ENCODE results near the gene CALD1. TPM values are rescaled to one million over a fixed set of nuclear protein-coding genes. Genes with fewer than 3 reads are reported as not detected.

CALD1 gene
- total RNA-seq, 1 experiment from 2014 or later, result 1.0 TPM

DNA sequence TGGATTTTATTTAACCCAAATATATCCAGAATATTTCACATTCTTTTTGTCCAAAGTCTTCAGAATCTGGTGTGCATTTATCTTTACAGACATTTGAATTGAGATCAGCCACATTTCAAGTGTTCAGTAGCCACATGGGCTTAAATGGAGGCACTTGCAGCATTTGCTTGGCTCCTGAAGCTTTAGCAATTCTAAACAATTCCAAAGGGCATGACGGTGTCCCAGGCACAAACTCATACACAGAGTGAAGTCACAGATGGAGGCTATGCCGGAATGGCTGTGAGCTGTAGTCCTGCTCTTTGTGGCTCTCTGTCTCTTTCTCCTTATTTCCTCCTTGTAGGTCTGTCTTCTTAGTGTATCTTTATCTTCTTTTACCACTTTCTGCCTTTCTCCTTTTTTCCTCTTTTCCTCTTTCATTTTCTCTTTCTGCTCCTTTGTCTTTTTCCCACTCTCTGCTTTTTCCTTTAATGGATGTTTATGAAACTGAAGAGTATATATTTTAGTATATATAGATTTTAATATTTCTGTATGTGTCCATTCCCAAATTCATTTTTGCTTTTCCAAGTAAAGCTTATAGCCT, 214.5 kb downstream of the CALD1 start:
- H3K27me3 ChIP-seq (ENCODE audit: low read length), result no peaks in the 10 kb centered on the region
- peaks cover 6% of the 10 kb centered on the region; the same call in 1 of the 2 replicates for H3K79me2 ChIP-seq (ENCODE audit: low read length)
- H4K20me1 ChIP-seq (ENCODE audit: insufficient read depth, low read depth, low read length), result no peaks in the 10 kb centered on the region
- H3K9ac ChIP-seq (ENCODE audit: low read length), result no peak overlapping the region
- H3K36me3 ChIP-seq (ENCODE audit: insufficient read depth, low read length), result no peaks in the 10 kb centered on the region
- no peak overlapping the region for H3K4me2 ChIP-seq (ENCODE audit: low read depth, low read length, poor library complexity, severe bottlenecking)
- no peaks in the 10 kb centered on the region for H3K9me3 ChIP-seq (ENCODE audit: low read length)
- no peak overlapping the region for H3K27ac ChIP-seq (ENCODE audit: low read length)
- DNase-seq, result no peak
- no peaks in the 10 kb centered on the region for H3K9me2 ChIP-seq (replicated peaks; ENCODE audit: insufficient read depth, low read length)
- H3K4me3 ChIP-seq (ENCODE audit: low read length), result no peak overlapping the region
- H2AFZ ChIP-seq (ENCODE audit: low read length), result no peak overlapping the region
- peaks cover 11% of the 10 kb centered on the region for H3K4me1 ChIP-seq (ENCODE audit: low read length)

DNA sequence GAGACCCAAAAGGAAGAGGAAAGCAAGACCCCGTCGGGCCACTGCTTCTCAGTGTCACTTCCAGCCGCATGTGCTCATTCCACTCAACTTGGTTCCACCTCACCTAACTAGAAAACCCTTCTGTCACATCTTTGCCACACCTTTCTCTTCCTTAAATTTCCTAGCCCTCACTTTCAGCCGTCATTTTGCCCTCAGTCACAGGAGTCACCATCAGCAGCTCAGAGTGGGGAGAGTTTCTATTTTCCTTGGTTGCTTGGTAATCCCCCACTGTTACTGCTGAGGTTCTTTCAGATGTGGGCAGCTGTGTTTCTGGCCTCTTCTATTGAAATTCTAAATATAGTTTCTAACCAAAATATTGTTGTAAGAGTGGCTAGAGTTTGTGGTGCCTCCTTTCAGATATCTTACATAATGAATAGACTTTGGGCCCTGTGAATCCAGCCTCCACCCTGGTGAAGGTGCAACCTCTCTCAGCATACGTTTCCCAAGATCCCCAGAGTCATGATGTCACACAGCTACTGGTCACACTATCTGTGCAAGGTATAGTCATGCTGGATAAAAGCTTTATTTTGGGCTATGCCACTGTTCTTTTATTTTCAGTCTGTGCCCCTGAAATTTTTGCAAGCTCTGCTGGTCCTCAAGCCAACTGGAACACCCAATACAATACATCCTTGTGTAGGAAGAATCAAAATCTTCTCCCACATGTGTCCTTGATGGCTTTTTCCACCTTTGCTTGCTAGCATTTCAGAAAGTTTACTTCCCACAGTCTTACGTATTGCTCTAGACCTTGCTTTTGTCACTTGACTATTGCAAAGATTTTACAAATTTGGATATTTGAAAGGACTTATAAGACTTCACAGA, 216.0 kb downstream of the CALD1 start:
- Histone ChIP-seq H3K9ac (ENCODE audit: low read length) (no peak overlapping the region), H3K27ac (ENCODE audit: low read length) (no peak overlapping the region), H3K27me3 (ENCODE audit: low read length) (no peaks in the 10 kb centered on the region), H3K4me3 (ENCODE audit: low read length) (no peak overlapping the region), H3K4me1 (ENCODE audit: low read length) (no peaks in the 10 kb centered on the region), H3K9me2 (replicated peaks; ENCODE audit: insufficient read depth, low read length) (no peaks in the 10 kb centered on the region), H3K9me3 (ENCODE audit: low read length) (no peaks in the 10 kb centered on the region), H4K20me1 (ENCODE audit: insufficient read depth, low read depth, low read length) (no peaks in the 10 kb centered on the region), H3K79me2 (ENCODE audit: low read length) (no peaks in the 10 kb centered on the region), H2AFZ (ENCODE audit: low read length) (no peak overlapping the region), H3K36me3 (ENCODE audit: insufficient read depth, low read length) (no peaks in the 10 kb centered on the region), H3K4me2 (ENCODE audit: low read depth, low read length, poor library complexity, severe bottlenecking) (no peak overlapping the region)
- no peak for DNase-seq

GRCh38 chr7:134996097-134996550, 216.7 kb downstream of the CALD1 start:
- no peaks in the 10 kb centered on the region for H3K9me3 ChIP-seq (ENCODE audit: low read length)
- H2AFZ ChIP-seq (ENCODE audit: low read length), result no peak overlapping the region
- H4K20me1 ChIP-seq (ENCODE audit: insufficient read depth, low read depth, low read length), result no peaks in the 10 kb centered on the region
- H3K9ac ChIP-seq (ENCODE audit: low read length), result no peak overlapping the region
- no peak overlapping the region for H3K4me2 ChIP-seq (ENCODE audit: low read depth, low read length, poor library complexity, severe bottlenecking)
- no peak for DNase-seq
- no peaks in the 10 kb centered on the region for H3K4me1 ChIP-seq (ENCODE audit: low read length)
- no peak overlapping the region for H3K27ac ChIP-seq (ENCODE audit: low read length)
- no peaks in the 10 kb centered on the region for H3K9me2 ChIP-seq (replicated peaks; ENCODE audit: insufficient read depth, low read length)
- H3K27me3 ChIP-seq (ENCODE audit: low read length), result no peaks in the 10 kb centered on the region
- no peaks in the 10 kb centered on the region for H3K36me3 ChIP-seq (ENCODE audit: insufficient read depth, low read length)
- H3K4me3 ChIP-seq (ENCODE audit: low read length), result no peak overlapping the region
- no peaks in the 10 kb centered on the region for H3K79me2 ChIP-seq (ENCODE audit: low read length)

DNA sequence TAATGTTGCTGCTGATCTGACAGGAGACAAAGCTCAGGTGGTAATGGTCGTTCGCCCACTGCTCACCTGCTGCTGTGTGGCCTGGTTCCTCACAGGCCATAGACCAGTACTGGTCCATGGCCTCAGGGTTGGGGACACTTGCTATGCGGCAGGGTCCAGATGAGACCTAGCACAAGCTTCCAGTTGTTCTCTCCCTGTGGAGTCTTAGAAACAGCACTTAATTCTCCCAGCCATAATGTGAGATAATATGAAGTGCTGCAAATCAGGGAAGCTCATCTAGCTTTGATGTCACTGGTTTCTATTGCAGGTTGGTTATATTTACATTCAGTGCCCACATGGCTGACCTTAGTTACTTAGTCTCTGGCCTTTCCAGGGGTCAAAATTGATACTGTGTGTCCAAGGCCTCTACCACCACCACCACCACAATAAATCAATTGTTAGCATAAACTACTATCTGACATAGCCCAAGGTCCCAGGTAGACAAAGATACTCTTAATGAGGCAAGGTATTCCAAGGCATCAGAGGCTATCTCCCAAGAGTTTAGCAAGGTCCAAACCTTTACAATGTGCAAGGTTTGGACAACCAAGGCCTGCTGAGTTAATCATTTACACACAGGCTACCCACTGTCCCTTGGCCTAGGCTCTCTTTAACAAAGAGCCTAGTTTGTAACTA, 217.9 kb downstream of the CALD1 start:
- no peak for DNase-seq
- Histone ChIP-seq H3K27ac (ENCODE audit: low read length) (no peak overlapping the region), H2AFZ (ENCODE audit: low read length) (no peak overlapping the region), H3K9me2 (replicated peaks; ENCODE audit: insufficient read depth, low read length) (no peaks in the 10 kb centered on the region), H3K4me1 (ENCODE audit: low read length) (no peaks in the 10 kb centered on the region), H3K27me3 (ENCODE audit: low read length) (no peaks in the 10 kb centered on the region), H3K9me3 (ENCODE audit: low read length) (no peaks in the 10 kb centered on the region), H3K4me2 (ENCODE audit: low read depth, low read length, poor library complexity, severe bottlenecking) (no peak overlapping the region), H4K20me1 (ENCODE audit: insufficient read depth, low read depth, low read length) (no peaks in the 10 kb centered on the region), H3K4me3 (ENCODE audit: low read length) (no peak overlapping the region), H3K79me2 (ENCODE audit: low read length) (no peaks in the 10 kb centered on the region), H3K9ac (ENCODE audit: low read length) (no peak overlapping the region), H3K36me3 (ENCODE audit: insufficient read depth, low read length) (no peaks in the 10 kb centered on the region)

DNA sequence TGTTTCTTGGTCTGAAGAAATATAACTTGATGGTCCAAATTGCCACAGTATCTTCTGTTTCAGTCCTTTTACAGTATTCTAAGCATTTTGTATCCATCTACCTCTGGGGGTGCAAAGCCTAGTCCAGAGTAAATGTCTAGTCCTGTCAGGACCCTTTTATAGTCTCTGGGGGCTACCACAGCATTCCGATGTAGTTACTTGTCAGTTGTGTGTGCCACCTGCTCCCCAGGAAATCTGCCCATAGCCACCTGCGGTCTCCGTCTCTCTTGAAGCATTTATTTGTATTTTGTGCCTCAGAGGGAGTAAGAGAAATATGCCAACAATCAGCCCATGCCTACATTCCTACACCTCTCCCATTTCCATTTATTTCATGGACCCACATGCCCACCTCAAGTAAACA, 219.7 kb downstream of the CALD1 start:
- Histone ChIP-seq H3K9ac (ENCODE audit: low read length) (no peak overlapping the region), H3K9me2 (replicated peaks; ENCODE audit: insufficient read depth, low read length) (no peaks in the 10 kb centered on the region), H3K4me3 (ENCODE audit: low read length) (no peak overlapping the region), H3K9me3 (ENCODE audit: low read length) (no peaks in the 10 kb centered on the region), H3K79me2 (ENCODE audit: low read length) (no peaks in the 10 kb centered on the region), H3K27ac (ENCODE audit: low read length) (no peak overlapping the region), H3K4me2 (ENCODE audit: low read depth, low read length, poor library complexity, severe bottlenecking) (no peak overlapping the region), H2AFZ (ENCODE audit: low read length) (no peak overlapping the region), H3K36me3 (ENCODE audit: insufficient read depth, low read length) (no peaks in the 10 kb centered on the region), H3K4me1 (ENCODE audit: low read length) (no peaks in the 10 kb centered on the region), H4K20me1 (ENCODE audit: insufficient read depth, low read depth, low read length) (no peaks in the 10 kb centered on the region), H3K27me3 (ENCODE audit: low read length) (no peaks in the 10 kb centered on the region)
- no peak for DNase-seq

DNA sequence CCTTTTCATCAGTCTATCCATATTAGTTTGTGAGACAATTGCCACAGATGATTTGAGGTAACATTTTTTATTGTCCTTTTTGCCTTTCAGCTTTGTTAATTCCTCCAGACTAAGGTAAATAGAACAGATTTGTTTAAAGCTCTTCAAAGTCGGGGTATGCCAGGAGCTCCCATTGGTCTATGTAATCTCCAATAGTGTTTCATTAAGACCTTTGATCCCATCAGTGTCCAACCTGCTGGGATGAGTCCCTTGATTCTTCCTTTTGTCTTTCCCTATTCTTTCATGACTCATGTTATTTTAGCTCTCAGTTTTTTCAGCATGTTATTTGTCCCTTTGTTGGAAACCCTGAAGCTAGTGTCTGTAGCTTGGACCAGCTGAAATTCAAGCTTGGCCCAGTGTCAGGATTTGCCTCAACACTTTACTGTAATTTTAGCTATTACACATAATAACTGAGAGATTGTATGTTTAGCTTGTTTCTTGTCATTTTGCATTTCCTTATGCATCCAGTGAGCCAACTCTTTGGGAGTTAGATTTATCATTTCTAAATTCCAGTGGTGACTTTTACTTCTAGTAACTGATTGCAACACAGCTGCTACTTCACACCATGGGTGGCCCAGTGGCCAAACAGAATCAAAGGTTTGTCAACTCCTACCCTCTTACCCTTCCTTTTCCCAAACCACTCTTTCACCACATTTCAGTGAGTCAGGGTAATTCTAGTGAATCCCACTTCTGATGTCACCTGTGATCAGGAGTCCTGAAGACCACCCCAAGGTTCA, 222.1 kb downstream of the CALD1 start:
- no peaks in the 10 kb centered on the region for H3K79me2 ChIP-seq (ENCODE audit: low read length)
- no peak overlapping the region for H3K9ac ChIP-seq (ENCODE audit: low read length)
- no peak overlapping the region for H3K4me3 ChIP-seq (ENCODE audit: low read length)
- H4K20me1 ChIP-seq (ENCODE audit: insufficient read depth, low read depth, low read length), result no peaks in the 10 kb centered on the region
- H3K27me3 ChIP-seq (ENCODE audit: low read length), result no peaks in the 10 kb centered on the region
- H2AFZ ChIP-seq (ENCODE audit: low read length), result no peak overlapping the region
- DNase-seq, result no peak
- H3K9me3 ChIP-seq (ENCODE audit: low read length), result no peaks in the 10 kb centered on the region
- H3K27ac ChIP-seq (ENCODE audit: low read length), result no peak overlapping the region
- H3K4me2 ChIP-seq (ENCODE audit: low read depth, low read length, poor library complexity, severe bottlenecking), result no peak overlapping the region
- no peaks in the 10 kb centered on the region for H3K9me2 ChIP-seq (replicated peaks; ENCODE audit: insufficient read depth, low read length)
- H3K4me1 ChIP-seq (ENCODE audit: low read length), result no peaks in the 10 kb centered on the region
- no peaks in the 10 kb centered on the region for H3K36me3 ChIP-seq (ENCODE audit: insufficient read depth, low read length)

GRCh38 chr7:135012229-135012628, 232.8 kb downstream of the CALD1 start:
- H3K9ac ChIP-seq (ENCODE audit: low read length), result no peak overlapping the region
- no peak overlapping the region for H3K4me3 ChIP-seq (ENCODE audit: low read length)
- H3K27me3 ChIP-seq (ENCODE audit: low read length), result no peaks in the 10 kb centered on the region
- no peak overlapping the region for H3K4me2 ChIP-seq (ENCODE audit: low read depth, low read length, poor library complexity, severe bottlenecking)
- no peaks in the 10 kb centered on the region for H3K9me2 ChIP-seq (replicated peaks; ENCODE audit: insufficient read depth, low read length)
- no peaks in the 10 kb centered on the region for H3K4me1 ChIP-seq (ENCODE audit: low read length)
- no peaks in the 10 kb centered on the region for H4K20me1 ChIP-seq (ENCODE audit: insufficient read depth, low read depth, low read length)
- H3K79me2 ChIP-seq (ENCODE audit: low read length), result no peaks in the 10 kb centered on the region
- no peak overlapping the region for H3K27ac ChIP-seq (ENCODE audit: low read length)
- no peaks in the 10 kb centered on the region for H3K9me3 ChIP-seq (ENCODE audit: low read length)
- no peak for DNase-seq
- no peaks in the 10 kb centered on the region for H3K36me3 ChIP-seq (ENCODE audit: insufficient read depth, low read length)
- no peak overlapping the region for H2AFZ ChIP-seq (ENCODE audit: low read length)

All from Karpas-422 (cell line).